Erythroblast (primary cell): ENCODE data around the gene ANKRD18B.
"Not testable (repeated sequence)": the region's sequence is repeated elsewhere in the genome, so short reads cannot be mapped to it uniquely, and the experiment has no call there.

Source experiments
- GATA1 ChIP-seq: IDR thresholded peaks from 2 replicates; pipeline ENCODE4 v1.6.1; 2011; ENCODE audit warnings: low read depth, mild to moderate bottlenecking, control low read depth, low read length, moderate library complexity
- POLR2A ChIP-seq: IDR thresholded peaks from 2 replicates; pipeline ENCODE4 v1.6.1; 2011; ENCODE audit warnings: mild to moderate bottlenecking, low read length

- TF ChIP-seq POLR2A, GATA1: not testable (repeated sequence)
These were observed 88.4 kb downstream of the ANKRD18B start for GRCh38 chr9:33612410-33612809.
